ENCODE results near the gene CHCHD10. TPM values are rescaled to one million over a fixed set of nuclear protein-coding genes. Genes with fewer than 3 reads are reported as not detected.

The CHCHD10 gene
- total RNA-seq, 1 donor from 2014 or later = 68.8 TPM

- H3K4me3 Mint-ChIP-seq = peak overlapping the region; percentile 86
- no peak for TF ChIP-seq CTCF (IDR thresholded peaks at IDR 0.05)
- H3K36me3 Mint-ChIP-seq (ENCODE audit: low read depth) = peaks cover 14% of the 10 kb centered on the region
- peak overlapping the region; percentile 50 for H3K27ac Mint-ChIP-seq
- peaks cover 78% of the 10 kb centered on the region for H3K4me1 Mint-ChIP-seq
- ChIA-PET CTCF (interaction anchor here (0.7 to 4.0 kb wide), 3 partner anchors 78 to 176 kb away, joined by 3 to 31 read pairs (median 4); no protein-coding TSS in a partner anchor), POLR2A (interaction anchor here (0.6 to 11.8 kb wide), 11 partner anchors 14 to 90 kb away, joined by 3 to 229 read pairs (median 3); partner anchors contain the start of genes DERL3, SLC2A11, VPREB3 and ZNF70)
- intact Hi-C loops (cut with micrococcal nuclease) = loop anchor here (5.0 to 10.0 kb wide), 3 partner anchors 50 to 225 kb away; no protein-coding TSS in a partner anchor
- DNase-seq = no peak
- H3K9me3 Mint-ChIP-seq = no peaks in the 10 kb centered on the region
- no peaks in the 10 kb centered on the region for H3K27me3 Mint-ChIP-seq
- no peak for ATAC-seq (ENCODE audit: low read depth)
These were observed 484 bp downstream of the CHCHD10 start for GRCh38 chr22:23767303-23767672.

DNA sequence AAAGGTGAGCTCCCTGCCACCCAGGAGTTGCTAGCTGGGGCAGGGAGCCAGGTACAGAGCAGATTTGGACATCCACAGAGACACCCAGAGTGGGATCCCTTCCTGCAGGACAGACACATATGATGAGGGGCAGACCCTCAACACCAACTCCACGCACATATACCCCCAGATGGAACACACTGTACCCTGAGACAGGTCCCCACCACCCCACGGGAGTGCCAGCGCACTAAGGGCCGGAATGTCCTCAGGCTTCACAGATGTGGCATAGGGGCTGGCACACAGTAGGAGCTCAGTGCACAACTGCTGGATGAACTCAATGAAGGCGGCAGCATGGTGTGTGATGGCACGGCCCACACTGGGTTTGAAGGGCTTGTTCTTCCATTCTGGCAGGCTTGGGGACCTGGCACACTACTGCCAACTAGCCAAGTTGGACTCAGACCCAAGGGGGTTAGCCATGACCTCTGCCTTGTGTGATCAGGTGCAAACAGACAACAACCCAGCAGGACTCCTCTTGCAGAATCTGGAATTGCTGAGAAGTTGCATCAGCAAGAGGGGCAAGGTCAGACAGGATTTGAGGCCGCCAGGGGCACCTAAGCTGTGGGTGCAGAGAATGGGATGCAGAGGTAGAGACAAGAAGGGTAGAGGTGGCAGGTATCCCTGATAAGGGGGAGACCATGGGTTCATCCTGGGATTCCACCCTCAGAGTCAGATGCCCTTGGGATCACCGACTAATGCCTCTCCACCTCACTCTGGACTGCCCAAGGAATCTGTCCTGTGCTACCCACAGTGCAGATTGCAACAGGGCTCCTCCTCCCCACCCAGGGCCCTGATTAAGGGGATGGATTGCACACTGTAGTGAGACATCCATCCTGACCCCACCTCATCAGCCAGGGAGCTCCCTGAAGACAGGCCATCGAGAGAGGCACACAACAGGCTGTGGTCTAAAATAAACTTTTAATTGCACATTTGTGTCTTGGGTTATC is 2.6 kb downstream of the CHCHD10 start:
- POLR2A ChIA-PET = interaction anchor here (0.5 to 11.8 kb wide), 5 partner anchors 12 to 624 kb away, joined by 3 to 229 read pairs (median 6); partner anchors contain the start of genes SLC2A11, VPREB3 and ZNF70
- TF ChIP-seq CTCF (IDR thresholded peaks at IDR 0.05) = no peak
- intact Hi-C loops (cut with micrococcal nuclease) = loop anchor here (5.0 to 10.0 kb wide), 3 partner anchors 48 to 223 kb away; no protein-coding TSS in a partner anchor

GRCh38 chr22:23763954-23764353 is 3.8 kb downstream of the CHCHD10 start:
- Mint-ChIP-seq H3K36me3 (ENCODE audit: low read depth) (peaks cover 14% of the 10 kb centered on the region), H3K27ac (peak overlapping the region; percentile 70), H3K27me3 (no peaks in the 10 kb centered on the region), H3K9me3 (no peaks in the 10 kb centered on the region), H3K4me1 (peaks cover 54% of the 10 kb centered on the region), H3K4me3 (peak overlapping the region; percentile 77)
- intact Hi-C loops (cut with micrococcal nuclease) = loop anchor here (1.0 to 10.0 kb wide), 2 partner anchors 12 to 139 kb away; no protein-coding TSS in a partner anchor
- POLR2A ChIA-PET = interaction anchor here (2.2 to 11.8 kb wide), 2 partner anchors 11 to 46 kb away, joined by 6 to 229 read pairs; partner anchors contain the start of genes VPREB3 and ZNF70
- CTCF ChIA-PET = interaction anchor here (2.7 kb wide), 1 partner anchor 86 kb away, joined by 7 read pairs; no protein-coding TSS in a partner anchor
- ATAC-seq (ENCODE audit: low read depth) (no peak), DNase-seq (no peak)
- no peak for TF ChIP-seq CTCF (IDR thresholded peaks at IDR 0.05)

More for the DNA sequence above, 2.6 kb downstream of the CHCHD10 start:
- no peak for ATAC-seq (ENCODE audit: low read depth)
- Mint-ChIP-seq H3K9me3 (no peaks in the 10 kb centered on the region), H3K36me3 (ENCODE audit: low read depth) (peaks cover 14% of the 10 kb centered on the region), H3K4me3 (peak overlapping the region; percentile 50), H3K4me1 (peaks cover 65% of the 10 kb centered on the region), H3K27me3 (no peaks in the 10 kb centered on the region), H3K27ac (peak overlapping the region; percentile 62)
- CTCF ChIA-PET = interaction anchor here (0.9 to 2.7 kb wide), 3 partner anchors 10 to 84 kb away, joined by 3 to 7 read pairs (median 5); no protein-coding TSS in a partner anchor
- DNase-seq = no peak

DNA sequence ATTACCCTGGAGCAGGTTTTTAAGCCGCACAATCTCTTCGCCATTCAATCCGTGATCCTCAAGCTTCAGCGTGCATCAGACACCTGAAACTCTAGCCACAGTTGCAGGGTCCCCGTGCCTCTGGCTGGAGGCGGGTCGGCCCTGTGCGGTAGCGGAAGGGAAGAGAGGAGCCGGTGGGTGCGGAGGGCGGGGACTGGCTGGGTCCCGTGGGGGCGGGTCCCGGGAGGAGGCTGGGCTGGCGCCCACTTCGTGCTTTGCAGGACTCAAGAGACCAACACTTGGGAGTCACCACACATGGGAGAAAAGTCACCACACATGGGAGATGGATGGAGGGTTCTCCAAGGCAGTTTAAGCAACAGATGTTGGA is 4.2 kb downstream of the CHCHD10 start:
- peaks cover 14% of the 10 kb centered on the region for H3K36me3 Mint-ChIP-seq (ENCODE audit: low read depth)
- POLR2A ChIA-PET = interaction anchor here (0.7 to 11.8 kb wide), 3 partner anchors 10 to 46 kb away, joined by 3 to 229 read pairs (median 6); partner anchors contain the start of genes VPREB3 and ZNF70
- CTCF ChIA-PET = interaction anchor here (2.7 kb wide), 1 partner anchor 86 kb away, joined by 7 read pairs; no protein-coding TSS in a partner anchor
- intact Hi-C loops (cut with micrococcal nuclease) = loop anchor here (1.0 to 10.0 kb wide), 2 partner anchors 11 to 139 kb away; no protein-coding TSS in a partner anchor
- no peaks in the 10 kb centered on the region for H3K27me3 Mint-ChIP-seq
- TF ChIP-seq CTCF (IDR thresholded peaks at IDR 0.05) = no peak
- peak overlapping the region; percentile 77 for H3K4me3 Mint-ChIP-seq
- H3K27ac Mint-ChIP-seq = peak overlapping the region; percentile 70
- DNase-seq (peak; percentile 55), ATAC-seq (ENCODE audit: low read depth) (peak; percentile 43)
- H3K9me3 Mint-ChIP-seq = no peaks in the 10 kb centered on the region
- H3K4me1 Mint-ChIP-seq = peaks cover 51% of the 10 kb centered on the region
